PC-3 (cell line): Measurements from ENCODE around the gene ZNF467. TPM values are rescaled to one million over a fixed set of nuclear protein-coding genes. Genes with fewer than 3 reads are reported as not detected.

Experiments
- ATAC-seq: fragments of 200-7000 bp; cut with Tn5 transposase; 2 replicates; pipeline ENCODE4 v1.9.1; 2020; ENCODE audit warnings: mild to moderate bottlenecking, moderate library complexity
- BruUV-seq: library from RNA; stranded (reverse); fragments of 400-500 nt; replicated peaks from 2 replicates; lab custom pipeline; 2021; lab: Mats Ljungman, UMichigan
- CTCF ChIA-PET: fragments of 300-600 bp; sonication (Branson Sonifier 250); formaldehyde crosslinking; loops from one replicate; lab custom pipeline; 2022; ENCODE audit warnings: antibody characterized with exemption; lab: Charles Lee
- POLR2A ChIA-PET: fragments of 300-600 bp; sonication (Branson Sonifier 250); formaldehyde crosslinking; loops from one replicate; lab custom pipeline; 2022; ENCODE audit warnings: antibody characterized with exemption; ENCODE audit not compliant: unreplicated experiment; lab: Charles Lee
- DNase-seq: peaks from one replicate; pipeline ENCODE4 v3.0.0-alpha.2; 2015
- H2AFZ ChIP-seq: fragments of 300-600 bp; sonication (generic); 2 replicates; pipeline ENCODE4 v1.6.0; 2016; ENCODE audit warnings: antibody characterized with exemption, low read length
- H3F3A ChIP-seq: fragments of 300-600 bp; sonication (generic); one replicate; pipeline ENCODE4 v1.6.0; 2017; ENCODE audit warnings: antibody characterized with exemption, low read length, control low read depth, mild to moderate bottlenecking; ENCODE audit not compliant: unreplicated experiment
- H3K27ac ChIP-seq: fragments of 300-600 bp; sonication (generic); 2 replicates; pipeline ENCODE4 v1.5.1; 2016; ENCODE audit warnings: mild to moderate bottlenecking, low read length
- H3K27me3 ChIP-seq: fragments of 300-600 bp; sonication (generic); 2 replicates; pipeline ENCODE4 v1.6.1; 2016; ENCODE audit warnings: low read length, mixed read lengths
- H3K36me3 ChIP-seq: fragments of 300-600 bp; sonication (generic); 2 replicates; pipeline ENCODE4 v1.6.1; 2016; ENCODE audit warnings: low read depth, mixed run types, low read length, mixed read lengths
- H3K4me1 ChIP-seq: fragments of 300-600 bp; sonication (generic); 2 replicates; pipeline ENCODE4 v1.5.1; 2016; ENCODE audit warnings: low read length; ENCODE audit not compliant: insufficient read depth
- H3K4me2 ChIP-seq: fragments of 300-600 bp; sonication (generic); 2 replicates; pipeline ENCODE4 v1.6.0; 2016; ENCODE audit warnings: low read length
- H3K4me3 ChIP-seq: fragments of 300-600 bp; sonication (generic); 2 replicates; pipeline ENCODE4 v1.5.1; 2016; ENCODE audit warnings: mild to moderate bottlenecking, low read length, mixed read lengths
- H3K79me2 ChIP-seq: fragments of 300-600 bp; sonication (generic); 2 replicates; pipeline ENCODE4 v1.6.1; 2017; ENCODE audit warnings: low read length, mixed read lengths
- H3K9ac ChIP-seq: fragments of 300-600 bp; sonication (generic); 2 replicates; pipeline ENCODE4 v1.6.0; 2016; ENCODE audit warnings: mild to moderate bottlenecking, low read length
- H3K9me2 ChIP-seq: fragments of 300-600 bp; sonication (generic); replicated peaks from 2 replicates; pipeline ENCODE4 v1.6.1; 2016; ENCODE audit warnings: mixed run types, low read length, mixed read lengths
- H3K9me3 ChIP-seq: fragments of 300-600 bp; sonication (generic); 2 replicates; pipeline ENCODE4 v1.6.1; 2016; ENCODE audit warnings: low read length, mixed read lengths
- H4K20me1 ChIP-seq: fragments of 300-600 bp; sonication (generic); 2 replicates; pipeline ENCODE4 v1.6.1; 2016; ENCODE audit warnings: low read length, mixed read lengths
- EZH2 ChIP-seq: fragments of 300-600 bp; sonication (generic); IDR thresholded peaks from one replicate; pipeline ENCODE4 v1.6.1; 2017; ENCODE audit warnings: antibody characterized with exemption, mild to moderate bottlenecking, low read length; ENCODE audit not compliant: unreplicated experiment
- EZH2phosphoT487 ChIP-seq: fragments of 300-600 bp; sonication (generic); IDR thresholded peaks from 2 replicates; pipeline ENCODE4 v1.6.1; 2018; ENCODE audit warnings: mild to moderate bottlenecking, antibody characterized with exemption, low read length, borderline replicate concordance
- intact Hi-C: fragments of 100-400 bp; cut with micrococcal nuclease; formaldehyde crosslinking; loops from 2 replicates; pipeline ENCODE4 v1.9.0; 2023
- total RNA-seq: library from RNA; depleted of rRNA; stranded (reverse); fragments of >200 nt; gene quantifications from 2 replicates; pipeline ENCODE4 v1.2.3, GENCODE V29; 2014
- TF ChIP-seq, protein P1 (sequence below): fragments of 300-600 bp; sonication (generic); conservative IDR thresholded peaks from 2 replicates; pipeline ENCODE4 v1.5.1; 2017; ENCODE audit warnings: antibody characterized with exemption, low read depth, mild to moderate bottlenecking, low read length

The ZNF467 gene
- total RNA-seq, 1 experiment from 2014 or later: 6.3 TPM

- TF ChIP-seq EZH2 (no peak), EZH2phosphoT487 (no peak)
- TF ChIP-seq, protein P1, sequence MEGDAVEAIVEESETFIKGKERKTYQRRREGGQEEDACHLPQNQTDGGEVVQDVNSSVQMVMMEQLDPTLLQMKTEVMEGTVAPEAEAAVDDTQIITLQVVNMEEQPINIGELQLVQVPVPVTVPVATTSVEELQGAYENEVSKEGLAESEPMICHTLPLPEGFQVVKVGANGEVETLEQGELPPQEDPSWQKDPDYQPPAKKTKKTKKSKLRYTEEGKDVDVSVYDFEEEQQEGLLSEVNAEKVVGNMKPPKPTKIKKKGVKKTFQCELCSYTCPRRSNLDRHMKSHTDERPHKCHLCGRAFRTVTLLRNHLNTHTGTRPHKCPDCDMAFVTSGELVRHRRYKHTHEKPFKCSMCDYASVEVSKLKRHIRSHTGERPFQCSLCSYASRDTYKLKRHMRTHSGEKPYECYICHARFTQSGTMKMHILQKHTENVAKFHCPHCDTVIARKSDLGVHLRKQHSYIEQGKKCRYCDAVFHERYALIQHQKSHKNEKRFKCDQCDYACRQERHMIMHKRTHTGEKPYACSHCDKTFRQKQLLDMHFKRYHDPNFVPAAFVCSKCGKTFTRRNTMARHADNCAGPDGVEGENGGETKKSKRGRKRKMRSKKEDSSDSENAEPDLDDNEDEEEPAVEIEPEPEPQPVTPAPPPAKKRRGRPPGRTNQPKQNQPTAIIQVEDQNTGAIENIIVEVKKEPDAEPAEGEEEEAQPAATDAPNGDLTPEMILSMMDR: no peak
- ChIA-PET CTCF (no interaction called here), POLR2A (no interaction called here)
- Histone ChIP-seq H3K27ac (no peak overlapping the region), H3K27me3 (no peaks in the 10 kb centered on the region), H3K9me3 (no peaks in the 10 kb centered on the region), H3F3A (no peaks in the 10 kb centered on the region), H3K36me3 (no peaks in the 10 kb centered on the region), H3K9ac (no peak overlapping the region), H4K20me1 (no peaks in the 10 kb centered on the region), H3K4me3 (no peak overlapping the region), H3K4me2 (no peak overlapping the region), H3K79me2 (no peaks in the 10 kb centered on the region), H2AFZ (no peak overlapping the region), H3K4me1 (no peaks in the 10 kb centered on the region), H3K9me2 (no peaks in the 10 kb centered on the region)
- BruUV-seq: no TSS peak
- no peak for DNase-seq
- no peak for ATAC-seq
- intact Hi-C loops: no loop called here
These were observed 38.2 kb downstream of the ZNF467 start for GRCh38 chr7:149735181-149735602.

DNA sequence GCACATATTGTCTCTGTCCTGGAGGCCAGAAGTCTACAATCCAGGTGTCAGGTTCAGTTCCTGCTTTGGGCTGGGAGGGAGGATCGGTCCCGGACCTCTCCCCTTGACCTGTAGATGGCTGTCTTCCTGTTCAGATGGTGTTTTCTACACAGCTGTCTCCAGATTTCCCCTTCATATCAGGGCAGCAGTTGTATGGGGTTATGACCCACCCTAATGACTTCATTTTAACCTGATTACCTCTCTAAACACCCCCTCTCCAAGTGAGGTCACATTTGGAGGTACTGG, 38.7 kb downstream of the ZNF467 start:
- Histone ChIP-seq H3K27me3 (no peaks in the 10 kb centered on the region), H3K79me2 (no peaks in the 10 kb centered on the region), H3K4me3 (no peak overlapping the region), H3F3A (no peaks in the 10 kb centered on the region), H3K27ac (no peak overlapping the region), H3K36me3 (no peaks in the 10 kb centered on the region), H3K9ac (no peak overlapping the region), H4K20me1 (no peaks in the 10 kb centered on the region), H3K4me2 (no peak overlapping the region), H3K9me3 (no peaks in the 10 kb centered on the region), H3K4me1 (no peaks in the 10 kb centered on the region), H3K9me2 (no peaks in the 10 kb centered on the region), H2AFZ (no peak overlapping the region)
- ChIA-PET CTCF (no interaction called here), POLR2A (no interaction called here)
- TF ChIP-seq EZH2: no peak
- TF ChIP-seq, protein P1: no peak
- TF ChIP-seq EZH2phosphoT487: no peak
- intact Hi-C loops: no loop called here
- no peak for DNase-seq
- no TSS peak for BruUV-seq
- no peak for ATAC-seq

- no peaks in the 10 kb centered on the region for H3K4me1 ChIP-seq
- H3K9ac ChIP-seq: no peak overlapping the region
- CTCF ChIA-PET: no interaction called here
- H3K9me3 ChIP-seq: no peaks in the 10 kb centered on the region
- no peaks in the 10 kb centered on the region for H3K36me3 ChIP-seq
- POLR2A ChIA-PET: no interaction called here
- H3K79me2 ChIP-seq: no peaks in the 10 kb centered on the region
- intact Hi-C loops: no loop called here
- no peak for TF ChIP-seq EZH2phosphoT487
- no peak for TF ChIP-seq EZH2
- TF ChIP-seq, protein P1: no peak
- H2AFZ ChIP-seq: no peak overlapping the region
- H3K4me3 ChIP-seq: no peak overlapping the region
- ATAC-seq (0 out of 2 replicates have a peak, but pooled peaks have one; percentile 12), DNase-seq (no peak)
- no peaks in the 10 kb centered on the region for H3K27me3 ChIP-seq
- no peaks in the 10 kb centered on the region for H4K20me1 ChIP-seq
- H3K27ac ChIP-seq: no peak overlapping the region
- BruUV-seq: no TSS peak
- no peaks in the 10 kb centered on the region for H3K9me2 ChIP-seq
- no peaks in the 10 kb centered on the region for H3F3A ChIP-seq
- H3K4me2 ChIP-seq: no peak overlapping the region
These were observed 39.2 kb downstream of the ZNF467 start for GRCh38 chr7:149733924-149734790.
